Measurements from ENCODE around the gene FNDC3B.

Gene FNDC3B

DNA sequence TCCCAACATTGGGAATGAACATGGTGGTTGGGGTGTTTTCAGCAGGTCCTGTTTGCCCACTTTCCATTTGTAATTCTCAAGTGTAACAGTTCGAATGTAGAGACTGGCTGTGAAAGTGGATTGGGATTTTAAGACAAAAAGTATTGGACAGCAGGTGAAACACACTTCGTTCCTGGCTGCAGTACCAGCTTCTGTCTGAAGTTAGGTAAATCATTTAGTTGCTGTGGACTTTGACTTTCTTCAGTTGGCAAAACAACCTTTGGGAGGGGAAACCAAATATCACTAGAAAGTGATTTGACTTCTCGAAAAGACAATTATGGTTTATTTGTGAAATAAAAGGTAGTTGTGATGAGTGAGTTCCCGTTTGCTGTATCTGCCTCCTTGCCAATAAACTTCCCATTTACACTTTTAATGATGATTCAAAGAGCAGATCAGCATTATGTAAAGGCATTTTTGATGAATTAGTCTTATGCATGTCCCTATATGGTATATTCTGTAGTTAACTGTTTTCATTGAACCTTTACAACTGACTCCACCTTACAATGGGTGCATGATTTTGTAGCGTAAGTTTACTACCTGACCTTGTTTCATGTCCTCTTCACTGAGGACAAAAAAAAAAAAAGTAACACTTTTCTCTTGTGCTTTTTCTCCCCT lies 34.0 kb downstream of the FNDC3B start:
- DNase-seq (ENCODE audit: low read depth, low spot score), result no peak

GRCh38 chr3:172074032-172074431 lies 34.7 kb downstream of the FNDC3B start:
- no peak for DNase-seq (ENCODE audit: low read depth, low spot score)

- DNase-seq (ENCODE audit: low read depth, low spot score), result no peak
These were observed 35.2 kb downstream of the FNDC3B start for GRCh38 chr3:172074586-172074985.

DNA sequence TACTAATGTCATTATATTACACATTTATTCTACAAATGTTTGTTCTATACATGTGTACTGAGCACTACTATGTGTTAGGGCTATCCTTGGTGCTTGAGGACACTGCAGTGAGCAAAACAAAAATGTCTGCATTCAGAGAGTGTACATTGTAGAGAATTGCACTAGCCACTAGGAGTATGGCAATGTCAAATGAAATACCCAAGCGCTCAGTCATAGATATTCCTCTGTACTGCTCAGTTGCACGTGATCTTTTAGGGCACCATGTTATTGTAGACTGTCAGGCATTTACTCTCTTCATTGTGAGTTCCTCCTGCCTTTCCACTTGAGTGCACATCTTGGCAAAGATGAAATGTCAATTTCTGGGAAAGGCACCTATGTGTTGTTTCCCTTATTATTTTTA lies 36.8 kb downstream of the FNDC3B start:
- DNase-seq (ENCODE audit: low read depth, low spot score), result no peak

DNA sequence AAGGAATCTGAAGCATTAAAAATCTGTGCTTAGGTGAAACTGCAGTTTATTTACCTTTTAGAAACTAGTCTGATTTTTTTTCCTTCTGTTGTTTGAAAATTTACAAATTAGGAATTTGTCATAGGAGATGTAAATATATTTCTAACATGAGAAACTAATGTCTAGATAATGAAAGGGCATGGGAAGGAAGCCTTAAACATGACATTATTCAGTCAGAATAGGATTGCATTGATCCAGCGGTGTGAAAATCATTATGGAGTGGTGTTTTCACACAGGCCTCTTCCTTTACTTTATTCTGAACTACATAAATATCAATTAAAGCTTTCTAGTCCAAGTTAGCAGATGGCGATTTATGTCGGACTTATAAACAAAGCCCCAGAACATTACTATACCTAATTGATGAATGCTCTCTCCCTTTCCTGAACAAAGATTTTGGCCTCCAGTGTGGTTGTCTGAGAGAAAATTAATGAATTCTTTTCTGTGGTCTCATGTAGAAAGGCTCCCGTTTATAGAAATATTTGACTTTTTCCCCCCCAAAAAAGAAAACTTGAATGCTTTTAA lies 37.9 kb downstream of the FNDC3B start:
- no peak for DNase-seq (ENCODE audit: low read depth, low spot score)

DNA sequence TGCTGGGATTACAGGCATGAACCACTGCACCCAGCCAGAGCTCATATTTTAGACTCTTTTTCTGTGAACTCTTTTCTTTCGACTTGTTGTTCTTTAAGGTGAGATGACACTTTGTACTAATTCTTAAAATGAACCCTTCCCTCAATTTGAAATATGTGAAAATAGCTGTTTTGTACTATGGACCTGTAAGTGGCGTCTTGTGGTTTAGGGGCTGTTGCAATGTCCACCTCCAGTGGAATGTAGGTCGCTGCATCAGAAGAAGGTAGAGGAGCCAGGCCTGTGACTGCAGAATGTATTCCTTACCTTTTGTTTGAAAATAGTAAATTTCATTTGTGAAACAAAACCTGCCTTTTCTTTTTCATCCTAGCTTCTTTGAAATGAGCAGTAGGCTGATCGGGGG lies 38.9 kb downstream of the FNDC3B start:
- no peak for DNase-seq (ENCODE audit: low read depth, low spot score)

- DNase-seq (ENCODE audit: low read depth, low spot score), result no peak
These were observed 39.3 kb downstream of the FNDC3B start for GRCh38 chr3:172078721-172079120.

DNA sequence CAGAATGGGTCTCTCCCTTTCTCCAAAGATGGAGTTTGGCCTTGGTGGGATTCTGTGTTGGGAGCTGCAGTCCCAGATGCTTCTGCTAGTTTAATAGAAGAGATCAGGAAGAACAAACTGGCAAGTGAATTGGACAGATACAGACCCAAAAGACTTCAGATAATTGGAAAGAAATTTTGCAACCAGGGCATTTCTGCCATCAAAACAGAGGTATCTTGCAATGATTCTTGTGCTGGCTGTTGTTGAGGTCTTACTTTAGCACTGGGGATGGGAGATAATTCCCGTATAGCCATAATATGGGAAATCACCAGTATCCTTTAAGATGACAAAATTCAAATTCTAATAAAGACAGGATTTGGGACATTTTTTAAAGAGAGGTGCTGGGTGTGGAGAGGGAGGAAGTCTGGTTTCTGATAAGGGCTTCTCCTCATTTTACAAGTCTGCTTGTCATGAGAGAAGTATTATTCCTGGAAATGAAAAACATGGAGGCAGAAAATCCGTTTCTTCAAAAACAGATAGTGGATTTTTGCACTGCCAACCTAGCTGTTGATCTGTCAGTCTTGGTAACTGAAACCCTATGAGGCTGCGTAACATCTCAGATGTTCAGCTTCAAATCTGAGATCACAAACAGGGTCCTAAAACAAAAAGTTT lies 40.1 kb downstream of the FNDC3B start:
- DNase-seq (ENCODE audit: low read depth, low spot score), result no peak

DNA sequence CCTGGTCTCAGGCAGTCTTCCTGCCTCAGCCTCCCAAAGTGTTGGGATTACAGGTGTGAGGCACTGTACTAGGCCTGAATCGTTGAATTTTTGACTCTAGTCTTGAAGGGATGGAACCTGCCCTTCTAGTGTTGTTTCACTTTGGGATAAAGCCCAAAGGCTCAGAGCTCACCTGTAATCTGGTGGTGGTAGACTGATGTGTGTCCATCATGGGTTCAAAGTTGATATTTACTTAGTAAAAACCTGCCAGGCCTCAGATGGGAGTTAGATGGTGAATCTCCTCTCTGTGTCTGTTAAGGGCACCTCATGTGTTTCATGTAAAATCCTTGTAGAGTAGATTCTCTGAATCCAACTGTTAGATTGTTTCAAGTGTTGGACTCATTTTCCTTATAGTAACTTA lies 41.1 kb downstream of the FNDC3B start:
- DNase-seq (ENCODE audit: low read depth, low spot score), result no peak

GRCh38 chr3:172082269-172082668 lies 42.9 kb downstream of the FNDC3B start:
- DNase-seq (ENCODE audit: low read depth, low spot score), result no peak

- no peak for DNase-seq (ENCODE audit: low read depth, low spot score)
These were observed 43.6 kb downstream of the FNDC3B start for GRCh38 chr3:172082820-172083513.

DNA sequence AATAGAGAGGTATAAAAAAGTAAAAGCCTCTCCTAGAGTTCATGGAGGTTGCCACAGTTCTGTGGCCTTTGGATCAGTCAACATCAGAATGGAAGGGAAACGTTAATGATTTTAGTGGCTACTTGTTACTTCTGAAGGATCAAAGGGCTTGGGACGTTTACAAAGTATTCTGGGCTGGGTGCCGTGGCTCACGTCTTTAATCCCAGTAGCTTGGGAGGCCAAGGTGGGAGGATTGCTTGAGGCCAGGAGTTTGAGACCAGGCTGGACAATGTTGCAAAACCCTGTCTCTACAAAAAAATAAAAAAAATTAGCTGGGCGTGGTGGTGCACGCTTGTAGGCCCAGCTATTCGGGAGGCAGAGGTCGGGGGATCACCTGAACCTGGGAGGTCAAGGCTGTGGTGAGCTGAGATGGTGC lies 44.6 kb downstream of the FNDC3B start:
- no peak for DNase-seq (ENCODE audit: low read depth, low spot score)

DNA sequence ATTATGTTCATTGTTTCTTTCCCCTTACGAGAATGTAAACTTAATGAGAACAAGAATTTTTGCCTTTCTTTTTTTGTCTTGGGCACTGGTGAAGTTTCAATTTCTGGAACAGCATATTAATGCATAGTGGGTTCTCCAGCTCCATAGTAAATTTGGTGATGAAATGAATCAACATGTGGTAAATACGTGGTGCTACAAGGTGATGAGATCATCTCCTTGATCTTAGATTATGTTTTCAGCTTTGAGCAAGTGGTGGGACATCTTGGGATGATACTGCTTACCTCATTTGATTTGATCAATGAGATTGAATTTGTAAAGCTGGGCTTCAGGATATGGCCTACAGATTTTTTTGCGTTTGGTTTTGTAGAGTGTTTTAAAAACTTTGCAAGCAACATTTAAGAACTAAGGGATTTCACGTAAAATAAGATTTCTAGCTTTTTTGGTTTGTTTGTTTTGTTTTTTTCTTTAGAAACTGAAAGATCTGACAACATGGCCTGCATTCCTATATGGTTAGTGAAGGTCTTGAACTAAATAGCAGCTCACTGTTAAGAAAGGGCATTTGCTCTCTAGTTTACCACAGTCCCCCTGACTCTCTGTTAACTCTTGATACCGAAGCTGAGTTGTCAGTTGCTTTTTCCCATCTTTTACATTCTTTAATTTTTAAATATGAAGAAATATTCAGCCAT lies 45.6 kb downstream of the FNDC3B start:
- DNase-seq (ENCODE audit: low read depth, low spot score), result no peak

GRCh38 chr3:172085557-172085895 lies 46.1 kb downstream of the FNDC3B start:
- no peak for DNase-seq (ENCODE audit: low read depth, low spot score)

- no peak for DNase-seq (ENCODE audit: low read depth, low spot score)
These were observed 46.7 kb downstream of the FNDC3B start for GRCh38 chr3:172086071-172086470.

DNA sequence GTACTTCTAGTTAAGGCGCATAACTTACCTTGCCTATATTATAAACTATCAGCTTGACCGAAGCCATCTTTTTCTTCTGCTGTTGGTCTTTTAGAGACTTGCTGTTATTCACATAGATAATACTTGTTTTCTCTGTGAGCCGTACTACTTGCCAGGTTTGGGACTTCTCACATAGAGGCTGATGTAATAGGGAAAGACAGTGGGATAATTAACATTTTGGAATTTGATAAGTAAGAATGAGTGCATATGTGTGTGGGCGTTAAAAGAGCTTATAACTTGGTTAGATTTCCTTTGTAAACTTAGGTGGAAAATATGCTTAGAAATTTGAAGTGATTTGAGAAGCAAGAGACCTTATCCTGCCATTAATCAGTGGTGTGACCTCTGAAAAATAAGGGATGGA lies 47.8 kb downstream of the FNDC3B start:
- DNase-seq (ENCODE audit: low read depth, low spot score), result no peak

DNA sequence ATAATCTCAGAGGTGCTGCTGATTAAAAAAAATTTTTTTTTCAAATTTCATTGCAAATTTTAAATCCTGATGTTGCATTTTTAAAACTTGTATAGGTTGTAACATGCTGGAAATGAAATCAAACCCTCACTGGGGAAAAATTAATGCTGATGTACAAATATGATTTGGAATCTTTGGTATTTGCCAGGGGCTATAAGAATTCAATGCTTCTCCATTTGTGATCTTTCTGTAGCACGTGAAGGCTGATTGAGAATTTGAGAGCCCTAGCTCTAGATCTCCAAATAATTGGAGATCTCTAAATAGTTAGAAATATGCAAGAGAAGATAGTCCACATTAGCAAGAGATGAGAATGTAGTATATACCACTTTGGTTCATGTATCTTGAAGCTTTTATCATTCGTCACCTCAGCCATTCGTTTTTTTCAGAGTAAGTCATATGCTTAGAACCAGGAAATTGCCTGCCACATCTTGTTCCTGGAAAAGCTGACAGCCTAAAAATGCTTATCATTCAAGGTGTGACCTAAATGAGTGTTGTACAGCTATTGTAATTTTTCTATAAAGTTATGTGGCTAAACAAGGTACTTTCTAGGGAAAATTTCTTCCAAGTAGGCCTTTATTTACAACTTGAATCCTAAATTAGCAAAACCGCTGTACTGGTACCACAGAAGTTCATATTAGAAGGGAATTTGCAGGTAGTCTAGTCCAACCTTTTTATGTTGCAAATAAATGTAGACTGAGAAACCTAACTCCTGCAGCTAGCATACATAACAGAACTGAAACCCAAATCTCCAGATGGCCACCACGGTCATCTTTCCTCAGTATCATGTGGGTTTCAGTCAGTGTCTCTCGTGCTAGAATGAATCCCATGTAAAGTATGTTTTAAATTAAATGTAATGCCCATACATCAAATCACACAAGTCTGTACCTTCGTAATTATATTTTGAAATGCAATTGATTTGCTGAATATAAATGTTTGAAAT lies 48.5 kb downstream of the FNDC3B start:
- DNase-seq (ENCODE audit: low read depth, low spot score), result no peak

- DNase-seq (ENCODE audit: low read depth, low spot score), result no peak
These were observed 49.9 kb downstream of the FNDC3B start for GRCh38 chr3:172089250-172089649.

DNA sequence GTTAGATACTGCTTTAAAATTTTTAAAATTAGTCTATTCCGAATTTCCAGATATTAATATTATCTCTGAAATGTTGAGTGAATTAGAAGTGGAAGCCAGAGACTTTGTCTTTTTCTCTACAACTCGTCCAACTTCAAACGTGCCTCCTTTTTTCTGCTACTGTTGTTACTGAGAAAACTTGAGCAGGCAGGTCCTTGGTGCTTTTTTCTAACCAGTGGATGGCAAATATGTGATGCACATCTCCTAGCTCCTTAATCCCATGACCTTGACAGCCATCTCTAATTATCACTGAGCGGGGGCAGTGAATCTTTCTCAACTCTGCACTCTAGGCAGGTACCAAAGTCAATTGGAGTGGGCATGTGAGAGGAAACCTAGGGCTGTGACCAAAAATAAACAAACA lies 50.7 kb downstream of the FNDC3B start:
- no peak for DNase-seq (ENCODE audit: low read depth, low spot score)

GRCh38 chr3:172092658-172093057 lies 53.3 kb downstream of the FNDC3B start:
- DNase-seq (ENCODE audit: low read depth, low spot score), result no peak
